ENCODE measurements around the gene CBX3. TPM values are rescaled to one million over a fixed set of nuclear protein-coding genes. Genes with fewer than 3 reads are reported as not detected.

Gene CBX3
- total and polyA plus RNA-seq, 2 of the 8 experiments (the other 6 are each of a cell fraction or from before 2014, with no cell fraction given), result 71.3 to 258 TPM

DNA sequence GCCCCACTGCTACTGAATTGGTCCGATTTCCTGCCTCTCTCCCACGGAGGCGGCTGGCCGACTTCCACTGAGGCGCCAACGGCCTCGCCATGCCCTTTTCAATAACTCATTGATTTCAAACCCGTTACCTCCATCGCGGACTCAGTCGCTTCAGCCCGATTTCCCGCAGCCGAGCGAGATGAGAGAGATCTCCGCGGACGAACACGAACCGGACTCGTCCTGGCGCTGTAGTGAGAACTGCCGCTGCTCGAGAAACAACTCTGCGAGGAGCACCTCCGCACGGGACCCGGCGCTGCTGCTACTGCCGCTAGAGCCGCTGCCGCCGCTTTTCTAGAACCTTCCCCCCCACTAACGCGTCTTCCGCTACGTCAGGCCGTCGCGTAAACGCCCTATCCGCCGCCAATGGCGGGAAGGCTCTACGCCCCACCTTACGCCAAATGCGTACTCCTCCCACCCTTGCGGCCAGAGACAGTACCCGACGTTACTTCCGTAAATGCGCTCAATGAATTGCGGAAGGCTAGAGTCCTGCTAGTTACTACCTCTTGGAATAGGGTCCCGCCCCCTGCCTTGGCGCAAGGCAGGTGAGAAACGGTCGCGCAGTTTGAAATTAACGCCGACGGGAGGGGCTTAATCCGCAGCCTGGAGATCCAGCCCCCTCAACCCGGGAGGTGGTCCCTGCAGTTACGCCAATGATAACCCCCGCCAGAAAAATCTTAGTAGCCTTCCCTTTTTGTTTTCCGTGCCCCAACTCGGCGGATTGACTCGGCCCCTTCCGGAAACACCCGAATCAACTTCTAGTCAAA is 900 bp upstream of the CBX3 start, which contains the start of gene HNRNPA2B1 (continued):
- TF ChIP-seq JUND (IDR thresholded peaks at IDR 0.05; ENCODE audit: low read length) (0 out of 2 replicates have a peak, but pooled peaks have one; percentile 5), SIN3A (conservative IDR thresholded peaks at IDR 0.05 in 1 of 2, IDR thresholded peaks at IDR 0.05 in 1 of 2; ENCODE audit: low read depth in 1 of 2, low read length in 2 of 2) (peak in 1 of 2 experiments; percentile 46; a peak in 1 of 4 replicates), SP4 (IDR thresholded peaks at IDR 0.05; ENCODE audit: low read length) (peak; percentile 99), RXRA (IDR thresholded peaks at IDR 0.05; ENCODE audit: insufficient read depth, low read depth, low read length) (no peak), BRCA1 (IDR thresholded peaks at IDR 0.05; ENCODE audit: low read depth, low read length) (no peak), POLR2AphosphoS5 (IDR thresholded peaks at IDR 0.05; ENCODE audit: low read depth, low read length) (peak; percentile 98), CBX8 (IDR thresholded peaks at IDR 0.05; ENCODE audit: borderline replicate concordance, low read depth, low read length) (no peak), NRF1 (IDR thresholded peaks at IDR 0.05; ENCODE audit: low read depth, low read length) (0 out of 2 replicates have a peak, but pooled peaks have one; percentile 5), EGR1 (IDR thresholded peaks at IDR 0.05; ENCODE audit: borderline replicate concordance, low read depth, low read length) (no peak), EP300 (IDR thresholded peaks at IDR 0.05; ENCODE audit: borderline replicate concordance in 1 of 2, low read depth in 2 of 2, low read length in 2 of 2) (no peak), SP1 (IDR thresholded peaks at IDR 0.05; ENCODE audit: low read depth, low read length) (peak; percentile 29; the same call in 1 of the 2 replicates), CTBP2 (IDR thresholded peaks at IDR 0.05; ENCODE audit: borderline replicate concordance, insufficient read depth, insufficient read length, low read length) (no peak), RNF2 (IDR thresholded peaks at IDR 0.05; ENCODE audit: borderline replicate concordance, low read depth, low read length, missing control alignments, poor library complexity, severe bottlenecking) (no peak), RFX5 (IDR thresholded peaks at IDR 0.05; ENCODE audit: borderline replicate concordance, low read depth, low read length) (no peak), ZNF274 (IDR thresholded peaks at IDR 0.05; ENCODE audit: borderline replicate concordance, extremely low read depth, low read length) (no peak), TAF7 (optimal IDR thresholded peaks at IDR 0.05; ENCODE audit: borderline replicate concordance, low read depth, low read length) (peak; percentile 98), EZH2 (IDR thresholded peaks at IDR 0.05; ENCODE audit: low read depth, low read length, severe bottlenecking) (no peak), NANOG (IDR thresholded peaks at IDR 0.05; ENCODE audit: insufficient read depth, low read depth, low read length, poor library complexity, severe bottlenecking) (no peak)
- TF ChIP-seq, protein P1, sequence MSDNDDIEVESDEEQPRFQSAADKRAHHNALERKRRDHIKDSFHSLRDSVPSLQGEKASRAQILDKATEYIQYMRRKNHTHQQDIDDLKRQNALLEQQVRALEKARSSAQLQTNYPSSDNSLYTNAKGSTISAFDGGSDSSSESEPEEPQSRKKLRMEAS (IDR thresholded peaks at IDR 0.05), result no peak

Data from H1 (cell line).